NCI-H1436 (cell line): ENCODE data around the gene IL17REL.

Experiments
- DNase-seq: peaks from one replicate; lab custom pipeline; 2025; lab: John Stamatoyannopoulos, UW

The IL17REL gene

GRCh38 chr22:50046019-50046415, 33.5 kb upstream of the IL17REL start:
- no peak for DNase-seq

GRCh38 chr22:50045211-50046018, 32.9 kb upstream of the IL17REL start:
- DNase-seq: no peak

GRCh38 chr22:50044485-50045118, 32.0 kb upstream of the IL17REL start:
- DNase-seq: no peak

GRCh38 chr22:50041361-50042065, 28.9 kb upstream of the IL17REL start:
- DNase-seq: no peak

- no peak for DNase-seq
Observed at GRCh38 chr22:50040717-50041116, 28.2 kb upstream of the IL17REL start.

GRCh38 chr22:50039669-50040443, 27.3 kb upstream of the IL17REL start:
- no peak for DNase-seq

- DNase-seq: no peak
Observed at GRCh38 chr22:50035976-50036724, 23.6 kb upstream of the IL17REL start.

- no peak for DNase-seq
Observed at GRCh38 chr22:50035131-50035881, 22.7 kb upstream of the IL17REL start.

- no peak for DNase-seq
Observed at GRCh38 chr22:50034126-50035081, 21.8 kb upstream of the IL17REL start.

GRCh38 chr22:50032941-50033601, 20.5 kb upstream of the IL17REL start:
- DNase-seq: no peak

- DNase-seq: no peak
Observed at GRCh38 chr22:50032109-50032871, 19.7 kb upstream of the IL17REL start.

- no peak for DNase-seq
Observed at GRCh38 chr22:50031189-50032091, 18.9 kb upstream of the IL17REL start.

GRCh38 chr22:50030297-50031188, 18.0 kb upstream of the IL17REL start:
- peak; percentile 65 for DNase-seq

GRCh38 chr22:50027639-50028537, 15.3 kb upstream of the IL17REL start:
- DNase-seq: no peak

GRCh38 chr22:50025993-50026392, 13.4 kb upstream of the IL17REL start:
- DNase-seq: no peak
